OCI-M1 (cell line): ENCODE measurements around the gene GPR3.
A peak's percentile ranks its signal among the peaks of the same experiment; 100 is the strongest.
"Not testable (repeated sequence)": the region's sequence is repeated elsewhere in the genome, so short reads cannot be mapped to it uniquely, and the experiment has no call there.

ENCODE experiments used
- DNase-seq: peaks from one replicate; lab custom pipeline; 2025; lab: John Stamatoyannopoulos, UW

GPR3 gene

DNA sequence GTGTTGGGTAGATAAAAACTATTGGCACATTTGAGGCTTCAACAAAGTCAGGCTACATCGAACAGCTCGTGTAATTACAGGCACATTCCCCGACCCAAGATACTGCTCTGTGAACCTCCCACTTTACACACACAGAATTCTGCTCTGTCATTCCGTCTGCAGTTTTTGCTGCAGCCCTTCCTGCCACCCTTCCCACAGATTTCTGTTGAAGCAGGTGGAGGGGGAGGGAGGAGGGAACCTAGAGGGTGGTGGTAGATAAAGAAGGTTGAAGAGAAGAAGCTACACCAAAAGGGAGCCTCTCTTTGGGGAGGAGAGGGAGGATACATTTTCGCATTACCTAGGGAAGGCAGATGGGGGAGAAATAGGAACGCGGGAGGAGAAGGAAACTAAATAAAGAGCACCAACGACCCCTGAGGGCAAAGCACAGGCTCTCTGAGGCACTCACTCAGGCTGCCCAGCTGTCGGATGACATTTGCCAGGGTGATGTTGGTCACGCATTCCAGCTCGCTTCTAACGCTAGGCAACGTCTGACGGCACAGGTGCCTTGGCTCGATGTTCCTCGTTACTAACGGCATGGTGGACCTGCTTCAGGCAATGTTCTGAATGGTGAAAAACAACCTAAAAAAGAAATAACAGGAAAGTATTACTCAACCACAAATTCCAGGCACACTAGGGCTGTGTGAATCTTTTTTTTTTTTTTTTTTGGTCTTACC is 36.0 kb downstream of the GPR3 start:
- DNase-seq, result peak; percentile 90

DNA sequence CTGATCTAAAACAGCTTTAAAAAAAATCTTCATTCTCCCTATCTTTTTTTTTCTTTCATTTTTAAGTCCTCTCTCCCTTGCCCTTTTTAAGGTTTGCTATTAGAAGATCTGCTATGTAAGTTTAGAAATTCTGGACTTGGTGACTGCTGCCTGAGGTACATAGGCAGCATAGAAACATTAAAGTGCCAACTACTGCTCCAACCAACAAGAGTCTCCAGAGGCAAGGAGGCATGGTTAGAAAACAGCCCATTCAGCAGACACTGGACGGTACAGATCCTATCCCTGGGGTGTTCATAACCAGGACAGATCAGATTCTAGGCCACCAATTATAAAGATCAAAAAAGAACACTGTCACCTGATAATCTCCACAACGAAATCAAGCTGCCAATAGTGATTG is 36.6 kb downstream of the GPR3 start:
- no peak for DNase-seq

DNA sequence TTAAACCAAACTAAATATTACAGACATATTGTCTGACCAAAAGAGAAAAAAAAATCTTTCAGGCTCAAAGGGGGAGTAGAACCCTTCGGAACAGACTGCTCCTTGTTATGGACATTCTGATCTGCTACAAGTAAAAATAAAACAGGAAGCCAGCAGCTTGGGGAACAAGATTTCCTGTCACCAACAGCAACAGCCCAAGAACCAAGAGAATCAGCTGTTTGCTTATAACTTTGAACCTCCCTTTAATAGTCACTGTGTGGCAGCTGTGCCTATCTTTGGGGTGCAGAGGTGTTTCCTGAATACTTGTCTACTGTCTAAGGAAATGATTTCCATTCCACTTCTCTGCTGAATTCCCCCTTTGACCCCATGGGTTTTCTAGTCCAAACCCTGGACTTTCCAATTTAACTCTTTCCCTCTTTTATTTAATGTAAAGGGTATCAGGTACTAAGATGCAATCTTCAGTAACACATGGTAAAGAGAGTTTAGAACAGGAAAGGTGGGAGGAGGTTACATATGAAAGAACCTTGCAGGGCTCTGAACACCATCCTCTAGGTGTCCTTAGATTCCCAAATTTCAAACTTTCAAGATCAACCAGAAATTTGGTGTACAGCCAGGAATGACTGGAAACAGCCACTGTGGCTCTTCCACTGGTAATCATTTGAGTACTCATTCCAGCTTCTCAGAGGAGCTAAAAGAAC is 38.6 kb downstream of the GPR3 start:
- peak; percentile 25 for DNase-seq

DNA sequence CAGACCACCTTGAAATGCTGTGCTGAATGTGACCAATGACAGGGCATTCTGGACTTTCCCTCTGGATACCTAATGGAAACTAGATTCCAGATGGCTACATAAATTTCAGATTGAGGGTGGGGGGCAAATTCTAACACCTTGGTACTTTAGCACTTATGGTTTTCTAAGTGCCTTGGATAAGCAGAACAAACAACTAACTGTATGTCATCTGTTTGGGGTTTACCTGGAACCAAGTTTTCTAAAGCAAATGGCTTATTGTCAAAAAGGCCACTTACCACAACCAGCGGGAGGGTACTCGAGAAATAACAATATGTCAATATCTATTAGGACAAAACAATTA is 39.1 kb downstream of the GPR3 start:
- DNase-seq, result no peak

DNA sequence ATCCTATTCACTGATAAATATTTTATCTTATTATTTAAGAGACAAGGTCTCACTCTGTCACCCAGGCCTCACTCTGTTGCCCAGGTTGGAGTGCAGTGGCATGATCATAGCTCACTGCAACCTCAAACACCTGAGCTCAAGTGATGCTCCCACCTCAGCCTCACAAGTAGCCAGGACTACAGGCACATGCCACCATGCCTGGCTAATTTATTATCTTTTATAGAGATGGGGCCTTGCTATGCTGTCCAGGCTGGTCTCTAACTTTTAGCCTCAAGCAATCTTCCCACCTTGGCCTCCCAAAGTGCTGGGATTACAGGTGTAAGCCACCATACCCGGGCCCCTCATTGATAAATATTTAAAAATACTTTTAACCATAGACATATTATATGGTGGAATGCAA is 40.3 kb downstream of the GPR3 start:
- not testable (repeated sequence) for DNase-seq

DNA sequence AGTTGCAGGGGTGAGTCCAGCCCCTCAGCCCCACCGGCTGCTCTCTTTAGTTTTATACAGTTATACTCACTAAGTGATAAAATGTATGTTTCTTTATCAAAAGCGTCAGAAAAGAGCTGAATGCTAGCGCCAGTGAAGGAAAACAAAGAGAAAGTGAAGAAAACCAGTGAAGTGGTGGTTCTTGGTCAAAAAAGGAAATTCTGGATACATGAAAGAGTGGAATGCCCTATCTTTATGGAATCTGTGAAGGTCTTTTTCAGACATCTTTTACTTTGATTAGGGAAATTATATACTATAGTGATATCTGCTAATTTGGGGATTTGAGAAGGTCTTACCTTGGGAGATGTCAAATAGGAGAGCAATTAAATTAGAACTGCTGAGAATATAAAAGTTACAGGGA is 41.3 kb downstream of the GPR3 start:
- no peak for DNase-seq

DNA sequence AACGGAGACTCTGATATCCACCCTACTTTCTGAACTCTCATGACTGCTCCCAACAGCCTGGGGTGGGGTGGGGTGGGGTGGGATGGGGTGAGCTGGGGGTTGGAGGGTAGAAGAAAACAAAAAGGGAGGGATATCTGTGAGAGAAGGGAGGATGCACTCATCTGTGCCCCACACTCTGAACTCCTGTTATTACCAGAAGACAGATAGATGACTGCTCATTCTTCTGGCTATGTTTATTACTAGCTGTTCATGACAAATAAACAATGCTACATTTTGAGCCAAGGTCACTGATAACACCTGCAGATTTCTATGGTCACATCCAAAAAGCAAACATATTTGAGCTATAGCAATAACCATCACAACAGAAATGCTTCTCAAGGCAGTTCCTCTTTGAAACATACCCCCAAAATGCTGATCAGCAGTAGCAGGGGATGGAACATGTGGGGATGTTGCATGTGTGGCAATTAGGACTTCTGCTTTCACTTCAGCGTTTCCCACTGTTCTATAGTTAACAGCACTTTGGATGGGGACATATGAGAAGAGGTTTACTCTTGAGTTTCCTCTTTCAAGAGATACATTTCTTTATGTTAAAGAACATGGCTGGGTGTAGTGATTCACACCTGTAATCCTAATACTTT is 43.3 kb downstream of the GPR3 start:
- DNase-seq, result peak; percentile 75

DNA sequence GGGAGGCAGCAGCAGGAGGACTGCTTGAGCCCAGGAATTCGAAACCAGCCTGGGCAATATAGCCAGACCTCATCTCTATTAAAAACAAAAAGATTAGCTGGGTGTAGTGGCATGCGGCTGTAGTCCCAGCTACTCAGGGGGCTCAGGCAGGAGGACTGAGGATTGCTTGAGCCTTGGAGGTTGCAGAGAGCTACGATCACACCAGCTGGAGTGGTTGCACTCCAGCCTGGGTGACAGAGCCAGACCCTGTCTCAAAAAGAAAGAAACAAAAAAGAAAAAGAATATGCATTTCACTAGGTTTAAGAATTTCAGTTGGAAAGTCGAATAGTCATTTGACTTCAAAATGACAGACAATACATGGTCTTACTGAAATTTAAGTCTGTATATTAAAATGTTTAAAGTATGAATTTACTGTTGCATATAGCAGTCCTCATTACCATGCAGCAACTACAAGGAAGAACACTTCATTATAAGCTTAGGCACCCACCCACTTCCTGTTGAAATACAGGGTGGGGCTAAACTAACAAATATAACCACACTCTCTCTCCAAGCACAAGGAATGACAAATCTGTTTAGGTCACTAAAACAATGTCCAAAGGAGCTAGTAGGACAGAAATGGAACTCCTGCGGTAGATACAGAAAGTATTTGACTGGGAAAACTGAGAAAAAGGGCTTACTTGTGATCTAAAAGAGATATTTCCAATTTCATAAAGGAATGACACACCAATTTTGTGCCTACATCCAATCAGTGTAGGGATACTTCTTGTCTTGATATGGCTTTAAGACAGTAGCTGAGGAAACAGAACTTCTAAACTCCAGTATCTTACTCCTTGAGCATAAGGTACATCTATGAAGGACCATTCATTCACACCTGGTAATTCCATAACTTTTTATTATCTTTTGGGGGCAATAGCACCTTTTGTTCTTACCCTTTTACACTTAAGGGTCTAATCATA is 44.1 kb downstream of the GPR3 start:
- peak; percentile 50 for DNase-seq

DNA sequence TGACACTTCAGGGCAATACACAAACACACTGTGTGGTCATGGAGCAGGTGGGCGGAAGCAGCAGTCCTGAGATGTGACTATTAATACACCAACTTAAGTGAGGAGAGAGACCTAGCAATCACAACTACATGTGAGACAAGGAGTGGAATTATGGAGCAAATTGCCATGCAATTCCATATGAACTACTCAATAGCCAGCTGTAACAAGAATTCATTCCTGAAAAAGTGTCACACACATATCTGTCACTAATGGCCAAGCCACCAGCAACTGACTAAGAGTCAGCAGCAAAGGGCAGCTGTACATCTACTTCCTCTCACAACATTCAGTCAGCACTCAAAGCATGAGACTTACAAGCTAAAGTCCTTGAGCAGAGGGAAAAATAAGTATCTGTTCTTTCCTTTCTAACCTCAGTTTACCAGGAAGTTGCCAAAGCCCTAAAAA is 46.2 kb downstream of the GPR3 start:
- no peak for DNase-seq

DNA sequence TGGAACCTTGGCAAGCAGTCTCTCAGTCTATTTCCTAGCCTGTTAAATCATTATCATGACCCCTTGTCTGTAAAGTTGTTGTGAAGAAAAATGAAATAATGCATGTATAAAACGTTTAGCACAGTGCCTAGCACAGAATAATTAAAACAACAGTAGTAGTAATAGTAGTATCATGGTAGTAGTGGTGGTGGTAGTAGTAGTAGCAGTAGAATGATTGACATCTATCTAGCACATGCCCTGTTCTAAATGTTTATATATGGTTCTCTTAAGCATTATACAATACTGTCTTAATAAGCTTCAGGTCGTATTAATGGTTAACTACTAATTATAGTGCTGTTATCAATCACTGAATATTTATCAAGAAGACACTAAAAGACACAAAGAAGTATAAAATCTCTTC is 46.7 kb downstream of the GPR3 start:
- no peak for DNase-seq

DNA sequence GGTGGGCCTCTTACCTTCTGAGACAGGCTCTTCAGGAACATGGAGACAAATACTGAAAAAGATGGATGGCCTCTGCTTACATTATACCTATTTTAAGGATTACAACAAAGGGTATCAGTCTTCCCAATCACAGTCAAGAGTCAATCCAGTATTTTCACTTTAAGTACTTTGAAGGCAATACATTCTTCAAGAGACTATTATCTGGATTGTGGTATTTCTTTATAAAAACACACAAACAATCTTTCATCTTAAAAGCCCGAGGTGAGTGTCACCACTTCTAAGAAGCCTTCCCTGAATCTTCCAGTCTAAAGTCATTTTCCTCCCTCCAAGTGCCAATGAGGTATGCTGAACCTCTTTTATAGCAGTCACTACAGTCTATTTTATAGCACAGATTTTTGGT is 52.2 kb downstream of the GPR3 start:
- no peak for DNase-seq
